RWPE1 (cell line): ENCODE results near the gene TNIP2.

ENCODE experiments used
- CTCF ChIA-PET: fragments of 350-600 bp; sonication (Branson Sonifier 250); formaldehyde crosslinking; extraction: SDS; loops from one replicate; lab custom pipeline; 2021; lab: Yijun Ruan, JAX
- POLR2A ChIA-PET: fragments of 400-600 bp; formaldehyde crosslinking; extraction: SDS; loops from one replicate; lab custom pipeline; 2020; ENCODE audit warnings: antibody characterized with exemption; ENCODE audit not compliant: low non-redundant PET; lab: Yijun Ruan, JAX
- DNase-seq: peaks from one replicate; pipeline ENCODE4 v3.0.0; 2012; ENCODE audit warnings: low spot score
- H3K27ac ChIP-seq: fragments of 450-650 bp; 2 replicates; pipeline ENCODE4 v1.5.1; 2017
- TF ChIP-seq, protein P1 (sequence below): fragments of 450-650 bp; conservative IDR thresholded peaks from 2 replicates; pipeline ENCODE4 v1.5.1; 2017; ENCODE audit warnings: low read depth, mild to moderate bottlenecking

Gene TNIP2

DNA sequence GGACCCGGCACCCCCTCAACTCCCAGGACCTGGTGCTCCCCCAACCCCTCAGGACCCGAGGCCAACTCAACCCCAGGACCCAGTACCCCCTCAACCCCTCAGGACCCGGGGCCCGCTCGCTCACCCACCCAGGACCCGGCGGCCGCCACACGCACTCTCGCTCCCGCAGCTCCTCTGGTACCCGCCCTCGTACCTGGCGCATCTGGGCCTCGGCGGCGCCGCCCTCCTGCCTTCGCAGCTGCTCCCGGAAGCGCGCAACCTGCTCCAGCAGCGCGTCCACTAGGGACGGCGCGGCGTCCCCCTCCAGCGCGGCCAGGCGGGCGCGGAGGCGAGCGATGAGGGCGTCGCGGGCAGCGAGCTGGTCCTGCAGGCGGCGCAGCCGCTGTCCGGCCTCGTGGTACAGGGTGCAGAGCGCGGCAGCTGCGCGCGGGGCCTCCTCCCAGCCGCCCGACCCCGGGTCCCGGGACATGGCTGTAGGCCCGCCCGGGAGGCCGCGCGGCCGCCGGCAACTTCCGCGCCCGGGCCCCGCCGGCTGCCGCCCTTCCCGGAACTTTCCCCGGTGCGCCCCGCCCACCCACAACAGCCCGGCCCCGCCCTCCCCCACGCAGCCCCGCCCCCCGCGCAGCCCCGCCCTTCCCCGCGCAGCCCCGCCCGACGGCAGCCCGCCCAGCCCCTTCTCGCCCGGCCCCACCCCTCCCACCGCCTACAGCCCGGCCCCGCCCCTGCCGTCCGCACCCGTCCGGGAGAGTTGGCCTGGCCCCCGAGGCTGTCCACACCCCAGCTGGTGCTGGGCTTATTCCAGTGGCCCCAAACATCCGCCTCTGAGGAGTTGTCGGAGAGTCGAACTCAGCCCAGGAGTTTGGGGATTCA lies at the start of gene TNIP2:
TNIP2 (minus strand) TSS at position 516 of the 870 bp plus-strand sequence; CDS start at position 469, 47 bp downstream.
- CTCF ChIA-PET = no interaction called here
- POLR2A ChIA-PET = no interaction called here
- DNase-seq = peak; percentile 92
- peak within 1 kb of the TSS; percentile 85 for H3K27ac ChIP-seq
- TF ChIP-seq, protein P1, sequence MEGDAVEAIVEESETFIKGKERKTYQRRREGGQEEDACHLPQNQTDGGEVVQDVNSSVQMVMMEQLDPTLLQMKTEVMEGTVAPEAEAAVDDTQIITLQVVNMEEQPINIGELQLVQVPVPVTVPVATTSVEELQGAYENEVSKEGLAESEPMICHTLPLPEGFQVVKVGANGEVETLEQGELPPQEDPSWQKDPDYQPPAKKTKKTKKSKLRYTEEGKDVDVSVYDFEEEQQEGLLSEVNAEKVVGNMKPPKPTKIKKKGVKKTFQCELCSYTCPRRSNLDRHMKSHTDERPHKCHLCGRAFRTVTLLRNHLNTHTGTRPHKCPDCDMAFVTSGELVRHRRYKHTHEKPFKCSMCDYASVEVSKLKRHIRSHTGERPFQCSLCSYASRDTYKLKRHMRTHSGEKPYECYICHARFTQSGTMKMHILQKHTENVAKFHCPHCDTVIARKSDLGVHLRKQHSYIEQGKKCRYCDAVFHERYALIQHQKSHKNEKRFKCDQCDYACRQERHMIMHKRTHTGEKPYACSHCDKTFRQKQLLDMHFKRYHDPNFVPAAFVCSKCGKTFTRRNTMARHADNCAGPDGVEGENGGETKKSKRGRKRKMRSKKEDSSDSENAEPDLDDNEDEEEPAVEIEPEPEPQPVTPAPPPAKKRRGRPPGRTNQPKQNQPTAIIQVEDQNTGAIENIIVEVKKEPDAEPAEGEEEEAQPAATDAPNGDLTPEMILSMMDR = 0 out of 2 replicates have a peak, but pooled peaks have one; percentile 12

DNA sequence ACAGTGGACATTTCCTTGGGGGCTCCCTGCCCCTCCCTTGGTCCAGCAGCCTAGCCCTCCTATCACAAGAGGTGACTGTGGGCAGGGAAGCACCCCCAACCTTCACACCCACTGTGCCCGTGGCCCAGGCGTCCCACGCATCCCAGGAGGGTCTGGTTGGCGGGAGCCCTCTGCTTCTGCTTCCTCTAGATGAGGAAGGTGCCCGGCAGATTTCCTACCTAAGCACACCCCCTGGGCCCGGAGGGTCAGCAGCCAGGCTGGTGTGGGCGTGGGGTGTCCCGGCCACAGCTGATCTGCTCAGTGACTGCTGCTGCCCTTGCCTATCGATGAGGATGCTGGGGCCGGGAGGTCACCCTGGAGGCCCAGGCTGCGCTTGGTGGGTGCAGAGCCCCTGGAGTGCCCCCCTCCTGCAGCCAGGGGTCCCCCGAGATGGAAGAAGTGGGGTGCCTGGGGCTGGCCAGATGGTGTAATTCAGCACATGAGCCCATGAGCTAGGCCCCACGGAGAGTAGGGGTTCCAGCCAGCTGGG lies 48.9 kb upstream of the TNIP2 start:
- TF ChIP-seq, protein P1 = no peak
- ChIA-PET CTCF (interaction anchor here (0.5 kb wide), 1 partner anchor 12 kb away, joined by 3 read pairs; the partner anchor contains the start of gene SH3BP2), POLR2A (no interaction called here)
- no peak for DNase-seq
- peak overlapping the region; percentile 90 for H3K27ac ChIP-seq

- TF ChIP-seq, protein P1 = no peak
- DNase-seq = no peak
- ChIA-PET POLR2A (no interaction called here), CTCF (no interaction called here)
- peak overlapping the region; percentile 90 for H3K27ac ChIP-seq
These were observed 48.4 kb upstream of the TNIP2 start for GRCh38 chr4:2804449-2804972.

GRCh38 chr4:2803624-2804448 lies 47.7 kb upstream of the TNIP2 start:
- TF ChIP-seq, protein P1 = no peak
- ChIA-PET POLR2A (no interaction called here), CTCF (interaction anchor here (0.6 kb wide), 2 partner anchors 12 to 393 kb away, joined by 4 read pairs; no protein-coding TSS in a partner anchor)
- peak overlapping the region; percentile 90 for H3K27ac ChIP-seq
- DNase-seq = no peak

DNA sequence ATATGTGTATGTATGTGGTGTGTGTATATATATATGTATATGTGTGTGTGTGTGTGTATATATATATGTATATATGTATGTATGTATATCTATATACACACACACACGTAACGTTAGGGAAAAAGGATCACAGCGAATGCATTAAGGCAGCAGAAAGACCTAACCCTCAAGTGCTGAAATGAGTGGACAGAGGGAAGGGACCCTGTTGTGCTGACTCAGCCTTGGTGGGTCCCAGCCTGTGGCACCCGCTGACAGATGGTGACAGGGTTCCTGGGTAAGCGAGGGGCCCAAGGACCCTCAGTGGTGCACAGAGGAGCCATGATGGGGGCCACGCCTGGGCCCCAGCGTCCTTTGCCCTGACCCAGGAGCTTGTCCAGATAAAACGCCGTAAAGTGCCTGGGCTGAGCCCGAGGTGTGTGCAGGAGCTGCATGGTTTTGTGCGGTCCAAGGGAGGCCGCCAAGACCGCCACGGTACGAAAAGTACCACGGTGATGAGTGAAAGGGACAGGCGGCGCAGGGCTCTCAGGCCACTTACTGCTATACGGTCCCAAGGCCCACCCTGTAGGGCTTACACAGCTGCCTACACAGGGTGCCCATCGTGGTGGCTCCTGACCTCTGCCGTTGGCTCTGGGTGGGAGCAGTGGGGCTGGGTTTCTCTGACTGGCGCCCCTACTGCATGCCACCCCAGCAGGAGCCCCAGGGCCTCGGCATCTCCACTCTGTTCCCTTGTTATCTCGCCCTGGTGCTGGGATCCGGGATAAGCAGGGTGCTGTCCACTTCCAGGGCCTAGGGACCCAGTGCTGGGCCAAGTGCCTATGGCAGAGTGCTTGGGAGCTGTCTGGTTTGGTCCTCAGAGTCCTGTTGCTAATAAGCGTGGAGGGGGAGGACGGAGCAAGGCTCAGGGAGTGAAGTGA lies 46.7 kb upstream of the TNIP2 start:
- TF ChIP-seq, protein P1 = no peak
- DNase-seq = no peak
- POLR2A ChIA-PET = no interaction called here
- CTCF ChIA-PET = interaction anchor here (0.6 kb wide), 1 partner anchor 394 kb away, joined by 4 read pairs; no protein-coding TSS in a partner anchor
- peak overlapping the region; percentile 90 for H3K27ac ChIP-seq
